ELR (cell line): ENCODE measurements around the gene RNF7.
"Not testable (repeated sequence)": the region's sequence is repeated elsewhere in the genome, so short reads cannot be mapped to it uniquely, and the experiment has no call there.

ENCODE experiments used
- DNase-seq: peaks from one replicate; pipeline ENCODE4 v3.0.0-alpha.2; 2015; ENCODE audit warnings: low read depth

Gene RNF7

GRCh38 chr3:141738022-141738890 lies at the start of gene RNF7:
Gene RNF7 (plus strand): TSS chr3:141738298. CDS start chr3:141738342, 44 bp downstream.
- DNase-seq: peak; percentile 96

- peak; percentile 9 for DNase-seq
These were observed 47.5 kb upstream of the RNF7 start for GRCh38 chr3:141690431-141691072.

- not testable (repeated sequence) for DNase-seq
These were observed 46.6 kb upstream of the RNF7 start for GRCh38 chr3:141691471-141691870.

- DNase-seq: not testable (repeated sequence)
These were observed 45.1 kb upstream of the RNF7 start for GRCh38 chr3:141692973-141693372.

GRCh38 chr3:141699324-141699723 lies 38.8 kb upstream of the RNF7 start:
- DNase-seq: no peak

- DNase-seq: no peak
These were observed 38.2 kb upstream of the RNF7 start for GRCh38 chr3:141699897-141700296.

- not testable (repeated sequence) for DNase-seq
These were observed 34.7 kb upstream of the RNF7 start for GRCh38 chr3:141703367-141703766.

- DNase-seq: peak; percentile 48
These were observed 30.3 kb upstream of the RNF7 start for GRCh38 chr3:141707741-141708203.

GRCh38 chr3:141708367-141708766 lies 29.7 kb upstream of the RNF7 start:
- DNase-seq: no peak

- DNase-seq: no peak
These were observed 28.9 kb upstream of the RNF7 start for GRCh38 chr3:141709126-141709770.

GRCh38 chr3:141710121-141710520 lies 28.0 kb upstream of the RNF7 start:
- DNase-seq: no peak

GRCh38 chr3:141710888-141711616 lies 27.0 kb upstream of the RNF7 start:
- DNase-seq: peak; percentile 87

- no peak for DNase-seq
These were observed 23.4 kb upstream of the RNF7 start for GRCh38 chr3:141714671-141715070.

- no peak for DNase-seq
These were observed 16.0 kb upstream of the RNF7 start for GRCh38 chr3:141722081-141722480.

GRCh38 chr3:141722648-141723047 lies 15.4 kb upstream of the RNF7 start:
- no peak for DNase-seq

GRCh38 chr3:141723255-141723654 lies 14.8 kb upstream of the RNF7 start:
- no peak for DNase-seq

GRCh38 chr3:141724186-141724585 lies 13.9 kb upstream of the RNF7 start:
- DNase-seq: no peak

GRCh38 chr3:141725036-141725435 lies 13.1 kb upstream of the RNF7 start:
- DNase-seq: no peak

GRCh38 chr3:141726483-141726882 lies 11.6 kb upstream of the RNF7 start:
- no peak for DNase-seq

GRCh38 chr3:141728355-141728892 lies 9.7 kb upstream of the RNF7 start:
- no peak for DNase-seq

- no peak for DNase-seq
These were observed 8.9 kb upstream of the RNF7 start for GRCh38 chr3:141729240-141729639.

- DNase-seq: no peak
These were observed 2.9 kb upstream of the RNF7 start for GRCh38 chr3:141735176-141735575.
